Measurements from ENCODE around the gene PGAP3.

PGAP3 gene

GRCh38 chr17:39719563-39720355 is 31.9 kb upstream of the PGAP3 start:
- no peak overlapping the region for H2AFZ ChIP-seq (ENCODE audit: low read length)
- H3K9me3 ChIP-seq (ENCODE audit: insufficient read depth, low read depth, low read length): no peaks in the 10 kb centered on the region
- no peaks in the 10 kb centered on the region for H3K9me2 ChIP-seq (replicated peaks; ENCODE audit: low read depth, low read length)
- no peaks in the 10 kb centered on the region for H4K20me1 ChIP-seq (ENCODE audit: insufficient read depth, low read length, poor library complexity, severe bottlenecking)
- no peaks in the 10 kb centered on the region for H3K79me2 ChIP-seq (ENCODE audit: insufficient read depth, low read length)
- H3K9ac ChIP-seq (ENCODE audit: low read depth, low read length, poor library complexity, severe bottlenecking): no peak overlapping the region
- TF ChIP-seq EZH2phosphoT487 (IDR thresholded peaks at IDR 0.05; ENCODE audit: borderline replicate concordance): no peak
- no peaks in the 10 kb centered on the region for H3K36me3 ChIP-seq (ENCODE audit: insufficient read depth, low read length)
- H3K4me2 ChIP-seq (ENCODE audit: low read depth, low read length, poor library complexity, severe bottlenecking): no peak overlapping the region
- no peak overlapping the region for H3K4me3 ChIP-seq (ENCODE audit: low read length, poor library complexity, severe bottlenecking)
- H3F3A ChIP-seq (ENCODE audit: low read depth): no peaks in the 10 kb centered on the region
- H3K4me1 ChIP-seq (ENCODE audit: insufficient read depth, low read length, poor library complexity, severe bottlenecking): no peaks in the 10 kb centered on the region
- H3K27me3 ChIP-seq (ENCODE audit: insufficient read depth, low read length, poor library complexity, severe bottlenecking): no peaks in the 10 kb centered on the region

- H3K4me2 ChIP-seq (ENCODE audit: low read depth, low read length, poor library complexity, severe bottlenecking): no peak overlapping the region
- H3K27me3 ChIP-seq (ENCODE audit: insufficient read depth, low read length, poor library complexity, severe bottlenecking): no peaks in the 10 kb centered on the region
- no peak overlapping the region for H2AFZ ChIP-seq (ENCODE audit: low read length)
- no peaks in the 10 kb centered on the region for H3K9me2 ChIP-seq (replicated peaks; ENCODE audit: low read depth, low read length)
- no peaks in the 10 kb centered on the region for H3K36me3 ChIP-seq (ENCODE audit: insufficient read depth, low read length)
- no peaks in the 10 kb centered on the region for H4K20me1 ChIP-seq (ENCODE audit: insufficient read depth, low read length, poor library complexity, severe bottlenecking)
- no peaks in the 10 kb centered on the region for H3F3A ChIP-seq (ENCODE audit: low read depth)
- H3K4me1 ChIP-seq (ENCODE audit: insufficient read depth, low read length, poor library complexity, severe bottlenecking): no peaks in the 10 kb centered on the region
- no peak overlapping the region for H3K9ac ChIP-seq (ENCODE audit: low read depth, low read length, poor library complexity, severe bottlenecking)
- TF ChIP-seq EZH2phosphoT487 (IDR thresholded peaks at IDR 0.05; ENCODE audit: borderline replicate concordance) (no peak), CTCF (conservative IDR thresholded peaks at IDR 0.05; ENCODE audit: low read length) (no peak)
- no peaks in the 10 kb centered on the region for H3K9me3 ChIP-seq (ENCODE audit: insufficient read depth, low read depth, low read length)
- no peaks in the 10 kb centered on the region for H3K79me2 ChIP-seq (ENCODE audit: insufficient read depth, low read length)
- no peak overlapping the region for H3K4me3 ChIP-seq (ENCODE audit: low read length, poor library complexity, severe bottlenecking)
These were observed 29.8 kb upstream of the PGAP3 start for GRCh38 chr17:39717660-39718059.

- Histone ChIP-seq H3K4me3 (ENCODE audit: low read length, poor library complexity, severe bottlenecking) (no peak overlapping the region), H3K9ac (ENCODE audit: low read depth, low read length, poor library complexity, severe bottlenecking) (no peak overlapping the region), H3K36me3 (ENCODE audit: insufficient read depth, low read length) (no peaks in the 10 kb centered on the region), H3F3A (ENCODE audit: low read depth) (no peaks in the 10 kb centered on the region), H2AFZ (ENCODE audit: low read length) (no peak overlapping the region), H4K20me1 (ENCODE audit: insufficient read depth, low read length, poor library complexity, severe bottlenecking) (no peaks in the 10 kb centered on the region), H3K79me2 (ENCODE audit: insufficient read depth, low read length) (no peaks in the 10 kb centered on the region), H3K9me2 (replicated peaks; ENCODE audit: low read depth, low read length) (no peaks in the 10 kb centered on the region), H3K9me3 (ENCODE audit: insufficient read depth, low read depth, low read length) (no peaks in the 10 kb centered on the region), H3K4me2 (ENCODE audit: low read depth, low read length, poor library complexity, severe bottlenecking) (no peak overlapping the region), H3K27me3 (ENCODE audit: insufficient read depth, low read length, poor library complexity, severe bottlenecking) (no peaks in the 10 kb centered on the region), H3K4me1 (ENCODE audit: insufficient read depth, low read length, poor library complexity, severe bottlenecking) (no peaks in the 10 kb centered on the region)
- no peak for TF ChIP-seq CTCF (conservative IDR thresholded peaks at IDR 0.05; ENCODE audit: low read length)
- TF ChIP-seq EZH2phosphoT487 (IDR thresholded peaks at IDR 0.05; ENCODE audit: borderline replicate concordance): no peak
These were observed 29.2 kb upstream of the PGAP3 start for GRCh38 chr17:39716879-39717536.

Measured in Loucy (cell line).